SJCRH30 (cell line): Measurements from ENCODE around the gene DYRK1A. TPM values are rescaled to one million over a fixed set of nuclear protein-coding genes. Genes with fewer than 3 reads are reported as not detected.
A peak's percentile ranks its signal among the peaks of the same experiment; 100 is the strongest.

Source experiments
- DNase-seq, 2 experiments: peaks; one replicate each; pipeline ENCODE4 v3.0.0-alpha.2; 2015 to 2020
- H3K27ac ChIP-seq: fragments of 250-450 bp; sonication (Bioruptor Pico); 2 replicates; pipeline ENCODE4 v1.5.1; 2020; ENCODE audit warnings: mild to moderate bottlenecking, moderate library complexity
- H3K27me3 ChIP-seq: fragments of 250-450 bp; sonication (Bioruptor Pico); 2 replicates; pipeline ENCODE4 v1.5.1; 2020; ENCODE audit warnings: mild to moderate bottlenecking, moderate library complexity
- H3K36me3 ChIP-seq: fragments of 250-450 bp; sonication (Bioruptor Pico); 2 replicates; pipeline ENCODE4 v1.5.1; 2020; ENCODE audit warnings: mild to moderate bottlenecking, moderate library complexity
- H3K4me1 ChIP-seq: fragments of 250-450 bp; sonication (Bioruptor Pico); 2 replicates; pipeline ENCODE4 v1.5.1; 2020; ENCODE audit warnings: mild to moderate bottlenecking, moderate library complexity
- H3K4me3 ChIP-seq: fragments of 250-450 bp; sonication (Bioruptor Pico); 2 replicates; pipeline ENCODE4 v1.5.1; 2020; ENCODE audit warnings: mild to moderate bottlenecking, moderate library complexity
- H3K9me3 ChIP-seq: fragments of 250-450 bp; sonication (Bioruptor Pico); replicated peaks from 2 replicates; pipeline ENCODE4 v1.5.1; 2020; ENCODE audit warnings: mild to moderate bottlenecking, moderate library complexity
- total RNA-seq: library from RNA; depleted of rRNA; stranded (reverse); fragments of >200 nt; shearing (Covaris generic); gene quantifications from 2 replicates; pipeline ENCODE4 v1.2.3, GENCODE V29; 2014

The DYRK1A gene
- total RNA-seq, 1 experiment from 2014 or later = 67.5 TPM

- Histone ChIP-seq H3K36me3 (peaks cover 31% of the 10 kb centered on the region), H3K27me3 (no peaks in the 10 kb centered on the region), H3K27ac (no peak overlapping the region), H3K4me1 (no peaks in the 10 kb centered on the region), H3K9me3 (no peaks in the 10 kb centered on the region; the same call in 1 of the 2 replicates), H3K4me3 (no peak overlapping the region)
- no peak for DNase-seq
Measured at GRCh38 chr21:37427221-37427620, 60.6 kb downstream of the DYRK1A start.

GRCh38 chr21:37429356-37429755 is 62.8 kb downstream of the DYRK1A start:
- no peak for DNase-seq
- Histone ChIP-seq H3K9me3 (no peaks in the 10 kb centered on the region; the same call in 1 of the 2 replicates), H3K4me3 (no peak overlapping the region), H3K4me1 (peaks cover under 1% of the 10 kb centered on the region; the same call in 1 of the 2 replicates), H3K27me3 (no peaks in the 10 kb centered on the region), H3K27ac (no peak overlapping the region), H3K36me3 (peaks cover 24% of the 10 kb centered on the region)

- no peak for DNase-seq
- Histone ChIP-seq H3K27me3 (no peaks in the 10 kb centered on the region), H3K4me3 (no peak overlapping the region), H3K4me1 (peaks cover 6% of the 10 kb centered on the region), H3K27ac (no peak overlapping the region), H3K9me3 (no peaks in the 10 kb centered on the region), H3K36me3 (peaks cover 24% of the 10 kb centered on the region)
Measured at GRCh38 chr21:37430184-37430821, 63.7 kb downstream of the DYRK1A start.

DNA sequence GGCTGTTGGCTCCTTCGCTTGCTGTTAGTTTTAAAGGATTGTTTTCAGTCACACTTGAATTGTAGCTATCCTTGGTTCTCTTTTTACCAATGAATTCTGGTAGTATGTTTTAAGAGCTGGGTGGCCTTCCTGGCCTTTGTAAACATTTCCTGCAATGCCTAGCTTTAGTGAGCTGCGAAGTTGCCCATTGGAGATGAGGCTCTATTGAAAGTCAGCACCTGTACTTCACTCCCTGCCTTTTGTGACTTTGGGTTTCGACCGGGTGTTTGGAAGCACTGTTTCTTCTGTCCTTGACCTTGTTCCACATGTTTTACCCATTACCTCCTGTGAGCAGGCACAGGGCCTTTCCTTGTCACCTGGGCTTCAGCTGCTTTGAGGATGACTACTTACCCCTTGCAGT is 64.7 kb downstream of the DYRK1A start:
- peaks cover 18% of the 10 kb centered on the region for H3K36me3 ChIP-seq
- no peak overlapping the region for H3K4me3 ChIP-seq
- H3K27me3 ChIP-seq = no peaks in the 10 kb centered on the region
- no peak overlapping the region for H3K27ac ChIP-seq
- no peak for DNase-seq
- no peaks in the 10 kb centered on the region for H3K9me3 ChIP-seq
- H3K4me1 ChIP-seq = peaks cover 15% of the 10 kb centered on the region

DNA sequence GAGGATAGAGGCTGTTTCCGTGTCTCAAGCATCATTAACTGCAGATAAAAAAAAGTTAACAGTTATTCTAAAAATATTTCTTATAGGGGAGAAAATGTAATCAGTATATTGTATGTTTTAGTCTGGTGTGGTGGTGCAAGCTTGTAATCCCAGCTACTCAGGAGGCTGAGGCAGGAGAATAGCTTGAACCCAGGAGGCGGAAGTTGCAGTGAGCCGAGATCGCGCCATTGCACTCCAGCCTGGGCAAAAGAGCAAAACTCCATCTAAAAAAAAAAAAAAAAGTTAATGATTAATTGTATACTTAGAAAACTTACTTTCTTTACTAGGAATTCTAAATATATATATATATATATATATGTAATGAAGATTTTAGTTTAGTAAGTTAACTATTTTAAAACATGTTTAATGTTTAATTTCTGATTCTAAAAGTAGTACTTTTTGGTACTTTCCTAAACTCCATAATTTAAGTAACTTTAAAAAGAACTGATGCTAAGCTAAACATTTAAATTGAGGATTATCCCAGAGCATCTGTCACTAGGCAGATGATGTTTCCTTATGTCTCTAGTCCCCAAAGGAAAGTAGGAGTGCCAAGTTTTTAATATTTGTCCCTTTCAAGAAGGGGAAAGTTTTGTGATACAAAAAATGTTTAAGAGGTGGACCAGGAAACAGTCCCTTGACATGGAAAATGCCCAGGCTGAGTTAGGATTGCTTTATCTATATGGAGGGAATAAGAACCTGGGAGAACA is 66.3 kb downstream of the DYRK1A start:
- Histone ChIP-seq H3K27ac (no peak overlapping the region), H3K27me3 (no peaks in the 10 kb centered on the region), H3K9me3 (no peaks in the 10 kb centered on the region), H3K36me3 (peaks cover 17% of the 10 kb centered on the region), H3K4me1 (peaks cover 17% of the 10 kb centered on the region), H3K4me3 (no peak overlapping the region)
- no peak for DNase-seq

DNA sequence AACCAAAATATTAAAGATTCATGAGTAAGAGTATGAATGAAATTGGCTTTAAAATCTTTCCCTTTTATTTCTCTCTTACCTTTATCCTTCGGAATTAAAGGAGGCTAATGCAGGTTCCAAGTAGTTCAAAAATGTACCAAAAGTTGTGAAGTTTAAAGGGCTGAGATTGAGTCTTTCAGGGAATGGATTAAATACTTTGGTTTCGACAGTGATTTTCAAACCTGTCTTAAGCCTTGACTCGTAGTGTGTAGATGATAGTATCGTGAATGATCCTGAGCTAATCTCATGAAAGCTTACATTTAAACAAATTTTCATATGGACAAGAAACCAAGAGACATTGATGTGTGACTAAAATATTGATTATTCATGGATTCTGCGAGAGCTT is 66.9 kb downstream of the DYRK1A start:
- peaks cover 17% of the 10 kb centered on the region for H3K4me1 ChIP-seq
- DNase-seq = no peak
- no peak overlapping the region for H3K4me3 ChIP-seq
- no peaks in the 10 kb centered on the region for H3K9me3 ChIP-seq
- peaks cover 15% of the 10 kb centered on the region for H3K36me3 ChIP-seq
- no peak overlapping the region for H3K27ac ChIP-seq
- no peaks in the 10 kb centered on the region for H3K27me3 ChIP-seq

DNA sequence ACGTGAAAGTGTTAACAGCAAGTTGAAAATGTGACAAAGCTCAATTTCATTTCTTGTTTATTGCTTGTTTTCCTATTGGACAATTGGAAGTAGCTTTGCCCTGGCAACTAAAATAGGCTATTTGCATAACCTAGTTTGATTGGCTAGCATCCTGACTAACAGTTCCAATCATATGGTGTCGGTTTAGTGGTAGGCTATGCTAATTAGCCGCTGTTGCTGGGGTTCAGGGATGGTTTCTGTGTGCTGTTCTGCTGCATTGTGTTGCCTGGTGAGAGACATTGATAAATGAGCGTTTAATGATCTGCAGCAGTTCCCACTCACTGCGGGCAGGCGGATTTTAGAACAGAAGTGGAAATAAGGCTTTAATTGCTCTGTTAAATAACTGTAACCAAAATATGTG is 68.5 kb downstream of the DYRK1A start:
- Histone ChIP-seq H3K4me1 (peaks cover 17% of the 10 kb centered on the region), H3K9me3 (no peaks in the 10 kb centered on the region), H3K27ac (peak overlapping the region; percentile 5), H3K36me3 (peaks cover 4% of the 10 kb centered on the region; the same call in 1 of the 2 replicates), H3K4me3 (no peak overlapping the region), H3K27me3 (no peaks in the 10 kb centered on the region)
- DNase-seq = peak; percentile 89 to 98

DNA sequence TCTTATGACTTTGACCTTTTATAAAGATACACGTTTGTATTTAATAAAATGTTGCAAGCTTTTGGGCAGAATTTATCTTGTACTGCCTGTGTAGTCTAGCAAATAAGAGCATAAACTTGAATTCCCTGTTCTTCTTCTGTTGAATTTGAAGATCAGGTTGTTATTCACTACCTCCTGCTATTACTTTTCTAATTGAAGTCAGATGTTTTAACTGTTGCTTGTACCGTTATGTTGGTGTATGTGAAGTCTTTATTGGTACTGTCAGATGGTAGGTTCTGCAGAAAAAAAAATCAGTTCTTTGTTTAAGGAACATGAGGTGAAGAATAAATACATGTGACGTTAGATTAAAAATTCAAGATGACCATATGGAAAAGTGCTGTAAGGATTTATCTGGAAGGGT is 69.1 kb downstream of the DYRK1A start:
- H3K36me3 ChIP-seq = no peaks in the 10 kb centered on the region; the same call in 1 of the 2 replicates
- no peaks in the 10 kb centered on the region for H3K9me3 ChIP-seq
- H3K4me3 ChIP-seq = no peak overlapping the region
- no peak for DNase-seq
- H3K27ac ChIP-seq = peak overlapping the region; percentile 4; the same call in 1 of the 2 replicates
- H3K27me3 ChIP-seq = no peaks in the 10 kb centered on the region
- peaks cover 17% of the 10 kb centered on the region for H3K4me1 ChIP-seq

GRCh38 chr21:37436174-37436573 is 69.6 kb downstream of the DYRK1A start:
- Histone ChIP-seq H3K4me1 (peaks cover 17% of the 10 kb centered on the region), H3K4me3 (no peak overlapping the region), H3K36me3 (peaks cover 3% of the 10 kb centered on the region; the same call in 1 of the 2 replicates), H3K27me3 (no peaks in the 10 kb centered on the region), H3K27ac (no peak overlapping the region), H3K9me3 (no peaks in the 10 kb centered on the region)
- no peak for DNase-seq

- H3K27ac ChIP-seq = no peak overlapping the region
- H3K9me3 ChIP-seq = no peaks in the 10 kb centered on the region
- H3K36me3 ChIP-seq = peaks cover 3% of the 10 kb centered on the region; the same call in 1 of the 2 replicates
- peaks cover 17% of the 10 kb centered on the region for H3K4me1 ChIP-seq
- no peaks in the 10 kb centered on the region for H3K27me3 ChIP-seq
- DNase-seq = no peak
- no peak overlapping the region for H3K4me3 ChIP-seq
Measured at GRCh38 chr21:37437376-37438080, 71.0 kb downstream of the DYRK1A start.

- H3K27me3 ChIP-seq = no peaks in the 10 kb centered on the region
- H3K4me3 ChIP-seq = no peak overlapping the region
- H3K36me3 ChIP-seq = peaks cover 9% of the 10 kb centered on the region
- no peak for DNase-seq
- H3K9me3 ChIP-seq = no peaks in the 10 kb centered on the region
- H3K4me1 ChIP-seq = peaks cover 13% of the 10 kb centered on the region
- H3K27ac ChIP-seq = no peak overlapping the region
Measured at GRCh38 chr21:37443683-37444082, 77.1 kb downstream of the DYRK1A start.

GRCh38 chr21:37445228-37445627 is 78.7 kb downstream of the DYRK1A start:
- peaks cover 13% of the 10 kb centered on the region for H3K4me1 ChIP-seq
- H3K27me3 ChIP-seq = no peaks in the 10 kb centered on the region
- H3K36me3 ChIP-seq = peaks cover 17% of the 10 kb centered on the region
- no peak overlapping the region for H3K4me3 ChIP-seq
- no peak for DNase-seq
- no peak overlapping the region for H3K27ac ChIP-seq
- H3K9me3 ChIP-seq = no peaks in the 10 kb centered on the region

- Histone ChIP-seq H3K36me3 (peaks cover 14% of the 10 kb centered on the region; the same call in 1 of the 2 replicates), H3K27me3 (no peaks in the 10 kb centered on the region), H3K27ac (no peak overlapping the region), H3K9me3 (no peaks in the 10 kb centered on the region), H3K4me3 (no peak overlapping the region), H3K4me1 (peaks cover 14% of the 10 kb centered on the region)
- no peak for DNase-seq
Measured at GRCh38 chr21:37446552-37446951, 80.0 kb downstream of the DYRK1A start.

DNA sequence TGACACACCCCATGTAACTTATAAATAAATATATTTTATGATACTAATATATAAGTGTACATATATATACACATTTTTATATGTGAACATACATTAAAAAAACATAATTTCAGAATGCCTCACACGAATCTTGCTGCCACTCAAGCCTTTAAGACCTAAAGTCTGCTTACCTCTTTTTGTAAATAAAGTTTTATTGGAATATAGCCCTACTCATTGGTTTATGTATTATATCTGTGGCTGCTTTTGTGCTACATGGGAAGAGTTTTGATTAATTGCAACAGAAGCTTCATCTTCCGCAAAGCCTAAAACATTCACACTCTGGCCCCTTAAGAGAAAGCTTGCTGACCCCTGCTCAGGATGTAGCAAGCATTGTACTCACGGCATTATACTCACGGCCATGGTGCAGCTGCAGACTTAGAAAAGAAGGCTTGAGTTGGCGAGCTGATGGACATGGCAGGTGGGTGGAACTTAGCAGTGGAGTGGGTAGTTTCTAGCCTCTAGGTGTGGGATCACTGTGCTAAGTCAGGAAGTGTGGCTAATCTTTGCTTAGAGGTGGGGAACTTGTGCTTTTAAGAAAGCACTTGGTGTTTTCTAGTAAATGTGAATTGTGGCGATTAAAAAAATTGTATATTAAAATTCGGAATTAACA is 80.8 kb downstream of the DYRK1A start:
- Histone ChIP-seq H3K27me3 (no peaks in the 10 kb centered on the region), H3K27ac (peak overlapping the region; percentile 47), H3K4me1 (peaks cover 23% of the 10 kb centered on the region), H3K9me3 (no peaks in the 10 kb centered on the region), H3K36me3 (peaks cover 14% of the 10 kb centered on the region; the same call in 1 of the 2 replicates), H3K4me3 (no peak overlapping the region)
- peak; percentile 85 to 94 for DNase-seq
